Uterus (tissue), 4 donors: ENCODE measurements around the gene FHIT. TPM values are rescaled to one million over a fixed set of nuclear protein-coding genes. Genes with fewer than 3 reads are reported as not detected.

Experiments
- DNase-seq, 2 donors: peaks; one replicate each; pipeline ENCODE4 v3.0.0-alpha.2; 2019 to 2020
- H3K27ac ChIP-seq, 2 donors: fragments of 200-600 bp; sonication (generic); 1 replicate in 1 of 2; 2 replicates in 1 of 2; pipeline ENCODE4 v1.5.1; 2016 to 2018
- H3K27me3 ChIP-seq, 2 donors: fragments of 200-600 bp; sonication (generic); one replicate each; pipeline ENCODE4 v1.5.1; 2018 to 2019; ENCODE audit warnings: control low read depth in 1 of 2
- H3K36me3 ChIP-seq, 2 donors: fragments of 200-600 bp; sonication (generic); one replicate each; pipeline ENCODE4 v1.5.1; 2019; ENCODE audit warnings: control low read depth in 1 of 2
- H3K4me1 ChIP-seq, 2 donors: fragments of 200-600 bp; sonication (generic); one replicate each; pipeline ENCODE4 v1.5.1; 2018 to 2019; ENCODE audit warnings: control low read depth in 1 of 2
- H3K4me3 ChIP-seq, 2 donors: fragments of 200-600 bp; sonication (generic); 1 replicate in 1 of 2; 2 replicates in 1 of 2; pipeline ENCODE4 v1.5.1; 2018 to 2019; ENCODE audit warnings: mild to moderate bottlenecking in 1 of 2
- H3K9me3 ChIP-seq, 2 donors: fragments of 200-600 bp; sonication (generic); one replicate each; pipeline ENCODE4 v1.5.1; 2019; ENCODE audit warnings: control low read depth in 1 of 2
- POLR2A ChIP-seq, 2 donors: fragments of 450-650 bp; IDR thresholded peaks; one replicate each; pipeline ENCODE4 v1.6.1; 2016; ENCODE audit warnings: antibody characterized with exemption in 2 of 2, mild to moderate bottlenecking in 1 of 2, moderate library complexity in 1 of 2
- intact Hi-C: fragments of 100-400 bp; cut with DNase I; formaldehyde crosslinking; loops from one replicate; pipeline ENCODE4 v1.15.1; 2023; ENCODE audit warnings: low total_unique reads
- total RNA-seq, 4 donors: library from RNA; depleted of rRNA in 3 of 4; stranded (reverse); fragments of >200 nt in 3 of 4; gene quantifications; one replicate each; pipeline versions ENCODE4 v1.1.0 to v1.2.4, GENCODE V29; 2014 to 2023
- TF ChIP-seq, protein P1 (sequence below), 4 experiments: fragments of 200-600 bp in 2 of 4; fragments of 450-650 bp in 2 of 4; sonication (generic) in 2 of 4; IDR thresholded peaks; one replicate each; pipeline ENCODE4 v1.5.1; 2016 to 2019; ENCODE audit warnings: antibody characterized with exemption in 4 of 4, mild to moderate bottlenecking in 2 of 4, moderate library complexity in 1 of 4
- donor health status: DM: yes; HTN: yes; CAD: no.

The FHIT gene
- total RNA-seq, 4 donors from 2014 or later: 1.3 to 15.2 (median 7.3) TPM

DNA sequence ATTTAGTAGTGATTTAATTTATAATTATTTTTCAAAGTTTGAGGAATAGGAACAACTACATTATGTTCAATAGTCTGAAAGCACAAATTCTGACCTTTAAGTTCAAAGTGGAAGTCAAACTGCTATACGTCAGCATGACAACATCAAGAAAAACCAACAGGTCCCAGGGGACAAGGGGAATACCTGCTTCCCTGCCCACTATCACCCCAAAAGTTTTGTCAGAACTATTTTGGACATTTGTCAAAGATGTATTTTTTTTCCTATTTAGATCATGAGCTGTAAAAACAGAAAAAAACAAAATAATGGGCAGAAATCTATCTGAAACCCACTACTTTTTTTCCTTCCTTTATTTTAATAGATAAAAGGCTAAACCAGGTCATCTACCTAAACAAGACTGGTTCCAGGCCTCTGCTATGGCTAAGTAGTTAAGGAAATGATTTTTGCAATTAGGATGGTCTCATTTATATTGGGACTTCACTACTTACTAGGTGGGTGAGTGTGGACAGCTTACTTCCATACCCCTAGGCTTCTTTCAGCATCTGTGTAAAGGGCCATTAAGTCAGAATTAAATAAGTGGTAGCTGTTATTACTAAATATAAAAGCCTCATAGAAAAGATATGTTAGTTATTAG, 746.3 kb downstream of the FHIT start:
- no peaks in the 10 kb centered on the region for H3K27me3 ChIP-seq
- no peaks in the 10 kb centered on the region for H3K36me3 ChIP-seq
- DNase-seq: no peak
- TF ChIP-seq, protein P1, sequence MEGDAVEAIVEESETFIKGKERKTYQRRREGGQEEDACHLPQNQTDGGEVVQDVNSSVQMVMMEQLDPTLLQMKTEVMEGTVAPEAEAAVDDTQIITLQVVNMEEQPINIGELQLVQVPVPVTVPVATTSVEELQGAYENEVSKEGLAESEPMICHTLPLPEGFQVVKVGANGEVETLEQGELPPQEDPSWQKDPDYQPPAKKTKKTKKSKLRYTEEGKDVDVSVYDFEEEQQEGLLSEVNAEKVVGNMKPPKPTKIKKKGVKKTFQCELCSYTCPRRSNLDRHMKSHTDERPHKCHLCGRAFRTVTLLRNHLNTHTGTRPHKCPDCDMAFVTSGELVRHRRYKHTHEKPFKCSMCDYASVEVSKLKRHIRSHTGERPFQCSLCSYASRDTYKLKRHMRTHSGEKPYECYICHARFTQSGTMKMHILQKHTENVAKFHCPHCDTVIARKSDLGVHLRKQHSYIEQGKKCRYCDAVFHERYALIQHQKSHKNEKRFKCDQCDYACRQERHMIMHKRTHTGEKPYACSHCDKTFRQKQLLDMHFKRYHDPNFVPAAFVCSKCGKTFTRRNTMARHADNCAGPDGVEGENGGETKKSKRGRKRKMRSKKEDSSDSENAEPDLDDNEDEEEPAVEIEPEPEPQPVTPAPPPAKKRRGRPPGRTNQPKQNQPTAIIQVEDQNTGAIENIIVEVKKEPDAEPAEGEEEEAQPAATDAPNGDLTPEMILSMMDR (IDR thresholded peaks at IDR 0.05): no peak
- no peak for TF ChIP-seq POLR2A (IDR thresholded peaks at IDR 0.05)
- intact Hi-C loops: no loop called here
- no peaks in the 10 kb centered on the region for H3K9me3 ChIP-seq
- H3K4me1 ChIP-seq: no peaks in the 10 kb centered on the region
- H3K27ac ChIP-seq: no peak overlapping the region
- no peak overlapping the region for H3K4me3 ChIP-seq

DNA sequence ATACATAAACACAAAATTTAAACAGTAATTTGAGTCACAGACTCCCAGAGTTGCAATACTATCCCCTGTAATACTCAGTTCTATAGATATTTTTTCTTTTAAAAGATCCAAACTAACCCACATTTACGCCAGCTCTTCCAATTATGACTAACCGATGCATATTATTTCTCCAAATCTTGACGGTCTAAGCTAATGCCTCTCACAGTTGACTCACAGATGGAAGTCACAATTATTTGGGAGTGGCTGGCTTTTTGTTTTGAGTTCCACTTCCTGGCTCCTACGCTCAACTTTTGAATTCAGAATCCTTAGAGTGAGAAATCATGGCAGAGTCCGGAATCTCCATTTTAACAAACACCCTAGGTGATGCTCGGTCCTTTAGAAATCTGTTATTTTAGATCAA, 749.9 kb downstream of the FHIT start:
- DNase-seq: no peak
- H3K27me3 ChIP-seq: no peaks in the 10 kb centered on the region
- H3K36me3 ChIP-seq: no peaks in the 10 kb centered on the region
- intact Hi-C loops: no loop called here
- no peaks in the 10 kb centered on the region for H3K9me3 ChIP-seq
- H3K27ac ChIP-seq: no peak overlapping the region
- no peak overlapping the region for H3K4me3 ChIP-seq
- TF ChIP-seq, protein P1 (IDR thresholded peaks at IDR 0.05): no peak
- no peak for TF ChIP-seq POLR2A (IDR thresholded peaks at IDR 0.05)
- H3K4me1 ChIP-seq: no peaks in the 10 kb centered on the region

DNA sequence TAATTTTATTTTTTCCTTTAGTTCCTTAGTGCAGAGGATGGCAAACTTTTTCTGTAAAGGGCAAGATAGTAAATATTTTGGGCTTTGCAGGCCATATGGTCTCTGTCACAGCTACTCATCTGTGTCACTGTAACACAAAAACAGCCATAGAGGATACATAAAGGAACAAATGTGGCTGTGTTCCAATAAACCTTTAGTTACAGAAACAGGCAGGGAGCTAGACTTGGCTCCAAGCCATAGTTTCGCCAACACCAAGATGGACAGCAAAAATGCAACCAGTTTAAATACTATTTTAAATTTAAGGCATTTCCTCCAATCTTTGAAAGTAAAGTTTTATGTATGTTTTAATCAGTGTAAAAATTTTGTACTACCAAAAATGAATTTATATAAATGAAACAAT, 753.4 kb downstream of the FHIT start:
- no peaks in the 10 kb centered on the region for H3K36me3 ChIP-seq
- intact Hi-C loops: no loop called here
- H3K27ac ChIP-seq: no peak overlapping the region
- H3K4me1 ChIP-seq: no peaks in the 10 kb centered on the region
- no peak for DNase-seq
- no peaks in the 10 kb centered on the region for H3K9me3 ChIP-seq
- no peak overlapping the region for H3K4me3 ChIP-seq
- TF ChIP-seq, protein P1 (IDR thresholded peaks at IDR 0.05): no peak
- TF ChIP-seq POLR2A (IDR thresholded peaks at IDR 0.05): no peak
- no peaks in the 10 kb centered on the region for H3K27me3 ChIP-seq

DNA sequence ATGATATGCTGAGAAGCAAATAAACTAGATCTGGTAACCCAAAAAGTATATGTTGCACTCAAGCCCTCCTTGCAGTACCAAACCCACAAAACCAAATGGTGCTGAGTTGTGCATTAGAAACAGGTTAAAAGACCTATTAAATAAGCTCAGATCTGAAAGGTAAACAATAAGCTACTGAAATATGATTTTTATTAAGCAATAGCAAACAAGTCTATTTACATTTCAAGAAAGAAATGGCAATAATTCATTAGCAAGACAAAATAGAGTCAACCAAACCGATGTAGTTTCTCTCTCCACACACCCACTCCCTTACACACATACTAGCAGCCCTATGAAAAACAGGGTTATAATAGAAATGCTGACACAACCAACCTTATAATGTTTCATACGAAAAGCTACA, 760.3 kb downstream of the FHIT start:
- H3K4me1 ChIP-seq: no peaks in the 10 kb centered on the region
- H3K4me3 ChIP-seq: no peak overlapping the region
- no peaks in the 10 kb centered on the region for H3K27me3 ChIP-seq
- DNase-seq: no peak
- intact Hi-C loops: no loop called here
- no peak overlapping the region for H3K27ac ChIP-seq
- TF ChIP-seq, protein P1 (IDR thresholded peaks at IDR 0.05): no peak
- TF ChIP-seq POLR2A (IDR thresholded peaks at IDR 0.05): no peak
- no peaks in the 10 kb centered on the region for H3K9me3 ChIP-seq
- no peaks in the 10 kb centered on the region for H3K36me3 ChIP-seq

DNA sequence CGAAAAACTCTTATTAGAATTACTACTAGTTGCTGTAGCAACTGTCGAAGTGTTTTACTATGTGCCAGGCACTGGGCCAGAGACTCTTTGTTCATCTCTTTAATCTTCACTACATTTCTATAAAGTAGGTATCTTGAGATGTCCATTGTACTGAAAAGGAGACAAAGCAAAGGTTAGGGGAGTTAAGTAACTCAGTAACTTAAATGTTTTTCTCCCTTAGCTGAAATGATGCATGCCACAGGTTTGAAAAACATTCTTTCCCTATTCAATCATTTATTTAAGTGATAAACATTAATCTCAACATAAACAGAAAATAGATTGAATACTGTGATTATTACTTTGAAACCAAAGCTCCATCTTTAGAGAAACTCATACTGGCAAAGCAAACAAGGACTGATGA, 776.2 kb downstream of the FHIT start:
- Histone ChIP-seq H3K36me3 (no peaks in the 10 kb centered on the region), H3K4me1 (no peaks in the 10 kb centered on the region), H3K9me3 (no peaks in the 10 kb centered on the region), H3K4me3 (no peak overlapping the region), H3K27ac (no peak overlapping the region), H3K27me3 (no peaks in the 10 kb centered on the region)
- no peak for TF ChIP-seq POLR2A (IDR thresholded peaks at IDR 0.05)
- TF ChIP-seq, protein P1 (IDR thresholded peaks at IDR 0.05): no peak
- intact Hi-C loops: no loop called here
- DNase-seq: no peak
